Activated CD4-positive, alpha-beta memory T cell treated with anti-CD3 and anti-CD28 coated beads for 36 hours (primary cell): ENCODE data around the gene CFAP61. TPM values are rescaled to one million over a fixed set of nuclear protein-coding genes. Genes with fewer than 3 reads are reported as not detected.
A peak's percentile ranks its signal among the peaks of the same experiment; 100 is the strongest.

Experiments used
- CTCF ChIA-PET: fragments of 350-600 bp; sonication (Branson Sonifier 250); formaldehyde crosslinking; loops from one replicate; lab custom pipeline; 2021; ENCODE audit warnings: antibody characterized with exemption, inconsistent platforms; lab: Charles Lee
- POLR2A ChIA-PET: fragments of 350-600 bp; sonication (Branson Sonifier 250); formaldehyde crosslinking; loops from one replicate; lab custom pipeline; 2021; ENCODE audit warnings: antibody characterized with exemption; lab: Charles Lee
- DNase-seq: peaks from one replicate; pipeline ENCODE4 v3.0.0-alpha.2; 2020
- H3K27ac Mint-ChIP-seq: one replicate; pipeline ENCODE4 v1.8.0; 2021; ENCODE audit warnings: mixed read lengths
- H3K27me3 Mint-ChIP-seq: one replicate; pipeline ENCODE4 v1.8.0; 2021; ENCODE audit warnings: mixed read lengths
- H3K36me3 Mint-ChIP-seq: one replicate; pipeline ENCODE4 v1.8.0; 2021; ENCODE audit warnings: mixed read lengths
- H3K4me1 Mint-ChIP-seq: one replicate; pipeline ENCODE4 v1.8.0; 2021; ENCODE audit warnings: low read depth, mixed read lengths
- H3K4me3 Mint-ChIP-seq: one replicate; pipeline ENCODE4 v1.8.0; 2021; ENCODE audit warnings: mild to moderate bottlenecking, mixed read lengths
- H3K9me3 Mint-ChIP-seq: one replicate; pipeline ENCODE4 v1.8.0; 2021; ENCODE audit warnings: mixed read lengths
- intact Hi-C: fragments of 100-400 bp; cut with micrococcal nuclease; formaldehyde crosslinking; loops from one replicate; pipeline ENCODE4 v1.15.1; 2023
- total RNA-seq, 2 experiments: library from RNA; stranded (reverse); gene quantifications; one replicate each; pipeline ENCODE4 v1.2.3, GENCODE V29; 2021

Gene CFAP61
- total RNA-seq, 2 experiments from 2014 or later = not detected

GRCh38 chr20:20184149-20184548 lies 131.8 kb downstream of the CFAP61 start:
- no peak overlapping the region for H3K27ac Mint-ChIP-seq
- peaks cover 6% of the 10 kb centered on the region for H3K27me3 Mint-ChIP-seq
- DNase-seq = peak; percentile 17
- CTCF ChIA-PET = interaction anchor here (0.5 to 1.9 kb wide), 9 partner anchors 18 to 410 kb away, joined by 3 to 9 read pairs (median 3); partner anchors contain the start of genes CFAP61 and CRNKL1
- H3K4me3 Mint-ChIP-seq = no peak overlapping the region
- intact Hi-C loops = loop anchor here (10.0 kb wide), 1 partner anchor 381 kb away; no protein-coding TSS in a partner anchor
- no peaks in the 10 kb centered on the region for H3K36me3 Mint-ChIP-seq
- POLR2A ChIA-PET = no interaction called here
- H3K9me3 Mint-ChIP-seq = peaks cover 2% of the 10 kb centered on the region
- H3K4me1 Mint-ChIP-seq = no peaks in the 10 kb centered on the region

DNA sequence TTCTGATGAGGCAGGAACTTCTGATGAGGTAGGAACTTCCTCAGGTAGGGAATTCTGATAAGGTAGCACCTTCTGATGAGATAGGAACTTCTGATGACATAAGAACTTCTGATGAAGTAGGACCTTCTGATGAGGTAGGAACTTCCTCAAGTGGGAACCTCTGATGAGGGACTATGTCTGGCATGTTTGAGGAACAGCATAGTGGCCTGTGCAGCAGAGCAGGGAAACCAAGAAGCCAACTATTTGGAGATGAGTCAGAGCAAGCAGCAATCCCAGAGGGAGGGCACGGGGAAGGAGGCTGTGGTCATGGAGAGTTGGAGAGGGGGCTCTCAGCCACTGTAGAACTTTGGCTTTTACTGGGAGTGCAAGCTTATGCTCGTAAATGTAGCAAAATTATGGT lies 132.4 kb downstream of the CFAP61 start:
- H3K9me3 Mint-ChIP-seq = peaks cover 2% of the 10 kb centered on the region
- intact Hi-C loops = loop anchor here (10.0 kb wide), 1 partner anchor 380 kb away; no protein-coding TSS in a partner anchor
- POLR2A ChIA-PET = no interaction called here
- H3K4me3 Mint-ChIP-seq = no peak overlapping the region
- H3K27ac Mint-ChIP-seq = no peak overlapping the region
- no peak for DNase-seq
- CTCF ChIA-PET = interaction anchor here (0.7 to 1.9 kb wide), 7 partner anchors 23 to 409 kb away, joined by 3 to 9 read pairs (median 4); no protein-coding TSS in a partner anchor
- no peaks in the 10 kb centered on the region for H3K36me3 Mint-ChIP-seq
- no peaks in the 10 kb centered on the region for H3K4me1 Mint-ChIP-seq
- H3K27me3 Mint-ChIP-seq = peaks cover 6% of the 10 kb centered on the region

DNA sequence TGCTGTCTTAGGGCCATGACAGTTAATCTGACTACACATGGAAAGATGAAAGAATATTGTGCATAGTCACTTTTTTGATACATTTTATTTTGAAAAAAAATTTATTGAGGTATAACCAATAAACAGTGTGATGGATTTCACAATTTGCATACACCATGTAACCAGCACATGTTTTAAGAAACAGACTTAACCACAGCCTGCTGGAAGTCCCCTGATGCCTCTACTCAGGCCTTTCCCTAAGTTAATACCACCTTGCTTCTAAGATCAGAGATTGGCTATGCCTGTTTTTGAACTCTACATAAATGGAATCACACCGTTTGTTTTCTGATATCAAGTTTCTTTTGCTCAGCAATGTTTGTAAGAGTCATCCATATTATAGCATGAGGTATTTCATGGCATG lies 136.3 kb downstream of the CFAP61 start:
- H3K9me3 Mint-ChIP-seq = no peaks in the 10 kb centered on the region
- H3K4me3 Mint-ChIP-seq = no peak overlapping the region
- H3K27ac Mint-ChIP-seq = no peak overlapping the region
- no peaks in the 10 kb centered on the region for H3K36me3 Mint-ChIP-seq
- no peak for DNase-seq
- ChIA-PET CTCF (no interaction called here), POLR2A (no interaction called here)
- no peaks in the 10 kb centered on the region for H3K4me1 Mint-ChIP-seq
- intact Hi-C loops = loop anchor here (10.0 kb wide), 1 partner anchor 376 kb away; no protein-coding TSS in a partner anchor
- peaks cover 1% of the 10 kb centered on the region for H3K27me3 Mint-ChIP-seq

DNA sequence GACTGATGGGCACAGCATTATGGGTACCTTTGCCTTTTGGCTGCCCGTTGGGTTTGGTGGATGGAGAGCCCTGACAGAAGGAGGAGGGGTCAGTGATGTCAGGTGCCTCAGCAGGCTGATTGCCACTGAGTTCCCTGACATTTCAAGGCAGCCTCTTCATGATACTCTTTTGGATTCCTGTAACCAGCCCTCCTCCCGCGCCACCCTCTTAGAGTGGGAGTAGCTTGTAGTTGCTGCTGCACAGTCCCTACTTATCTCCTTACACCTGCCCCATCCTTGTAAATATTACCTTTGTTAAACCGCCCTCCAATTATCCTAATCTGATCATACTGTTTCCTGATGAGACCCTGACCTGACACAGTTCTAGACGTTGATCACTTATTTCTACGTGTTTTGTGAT lies 140.0 kb downstream of the CFAP61 start:
- H3K4me1 Mint-ChIP-seq = no peaks in the 10 kb centered on the region
- CTCF ChIA-PET = no interaction called here

DNA sequence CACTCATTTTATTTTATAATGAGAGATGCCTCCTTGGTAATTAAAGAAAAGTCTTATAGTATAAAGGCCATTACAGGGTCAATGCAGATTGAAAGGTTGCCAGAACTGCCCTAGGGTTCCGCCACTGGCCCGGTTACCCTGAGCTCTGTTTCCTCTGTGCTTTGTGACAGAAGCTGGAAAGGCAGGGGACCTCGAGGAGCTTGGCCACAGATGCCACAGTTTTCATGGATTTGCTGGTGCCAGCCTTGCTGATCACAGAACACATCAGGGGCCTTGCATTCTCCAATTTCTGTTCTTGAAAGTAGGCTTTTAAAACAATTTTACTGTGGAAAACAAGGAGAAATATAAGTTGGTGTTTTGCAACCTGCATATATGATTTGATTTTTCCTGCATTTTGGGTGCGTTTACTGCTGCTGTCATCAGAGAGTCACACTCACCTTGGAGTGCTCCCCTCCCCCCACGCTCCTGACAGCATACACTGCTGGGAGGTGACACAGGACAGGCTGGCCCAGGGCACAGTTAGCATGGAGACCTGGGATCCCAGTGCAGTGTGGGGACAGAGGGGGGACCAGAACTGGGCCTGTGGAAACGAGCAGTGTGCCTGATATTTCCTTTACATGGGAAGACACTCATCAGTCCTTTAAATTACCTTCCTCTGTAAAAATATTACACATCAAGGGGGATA lies 142.8 kb downstream of the CFAP61 start:
- ChIA-PET POLR2A (no interaction called here), CTCF (no interaction called here)
- Mint-ChIP-seq H3K27me3 (peaks cover 1% of the 10 kb centered on the region), H3K27ac (no peak overlapping the region), H3K9me3 (no peaks in the 10 kb centered on the region), H3K4me1 (no peaks in the 10 kb centered on the region), H3K36me3 (no peaks in the 10 kb centered on the region), H3K4me3 (no peak overlapping the region)
- DNase-seq = no peak
- intact Hi-C loops = no loop called here

More for the DNA sequence above, 140.0 kb downstream of the CFAP61 start:
- no peak for DNase-seq
- intact Hi-C loops = no loop called here
- Mint-ChIP-seq H3K4me3 (no peak overlapping the region), H3K36me3 (no peaks in the 10 kb centered on the region), H3K27me3 (peaks cover 1% of the 10 kb centered on the region), H3K27ac (no peak overlapping the region), H3K9me3 (no peaks in the 10 kb centered on the region)
- POLR2A ChIA-PET = no interaction called here

DNA sequence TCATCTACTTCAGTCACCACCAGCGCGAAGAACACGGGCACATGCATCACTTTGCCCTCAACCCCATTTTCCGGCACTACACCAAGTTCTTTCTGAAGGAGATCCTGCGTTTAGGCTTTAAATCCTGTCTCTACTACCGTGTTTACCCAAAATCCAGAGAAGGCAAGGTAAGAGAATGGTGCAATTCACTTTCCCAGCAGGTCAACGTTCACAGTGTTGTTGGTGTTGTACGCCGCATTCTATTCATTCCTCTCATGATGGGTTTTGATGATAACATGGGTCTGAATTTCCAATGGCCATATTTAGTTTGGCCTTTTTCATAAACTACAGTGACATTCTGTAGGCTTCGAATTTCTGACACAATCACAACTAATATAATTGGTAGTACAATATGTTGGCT lies 144.3 kb downstream of the CFAP61 start:
- Mint-ChIP-seq H3K27me3 (peaks cover 4% of the 10 kb centered on the region), H3K36me3 (no peaks in the 10 kb centered on the region), H3K4me3 (no peak overlapping the region), H3K27ac (no peak overlapping the region), H3K4me1 (no peaks in the 10 kb centered on the region), H3K9me3 (no peaks in the 10 kb centered on the region)
- ChIA-PET POLR2A (no interaction called here), CTCF (no interaction called here)
- intact Hi-C loops = no loop called here
- DNase-seq = no peak

GRCh38 chr20:20198011-20198410 lies 145.7 kb downstream of the CFAP61 start:
- H3K27me3 Mint-ChIP-seq = peaks cover 4% of the 10 kb centered on the region
- intact Hi-C loops = no loop called here
- ChIA-PET POLR2A (no interaction called here), CTCF (no interaction called here)
- no peak for DNase-seq
- H3K9me3 Mint-ChIP-seq = no peaks in the 10 kb centered on the region
- no peak overlapping the region for H3K4me3 Mint-ChIP-seq
- H3K36me3 Mint-ChIP-seq = no peaks in the 10 kb centered on the region
- no peaks in the 10 kb centered on the region for H3K4me1 Mint-ChIP-seq
- no peak overlapping the region for H3K27ac Mint-ChIP-seq

DNA sequence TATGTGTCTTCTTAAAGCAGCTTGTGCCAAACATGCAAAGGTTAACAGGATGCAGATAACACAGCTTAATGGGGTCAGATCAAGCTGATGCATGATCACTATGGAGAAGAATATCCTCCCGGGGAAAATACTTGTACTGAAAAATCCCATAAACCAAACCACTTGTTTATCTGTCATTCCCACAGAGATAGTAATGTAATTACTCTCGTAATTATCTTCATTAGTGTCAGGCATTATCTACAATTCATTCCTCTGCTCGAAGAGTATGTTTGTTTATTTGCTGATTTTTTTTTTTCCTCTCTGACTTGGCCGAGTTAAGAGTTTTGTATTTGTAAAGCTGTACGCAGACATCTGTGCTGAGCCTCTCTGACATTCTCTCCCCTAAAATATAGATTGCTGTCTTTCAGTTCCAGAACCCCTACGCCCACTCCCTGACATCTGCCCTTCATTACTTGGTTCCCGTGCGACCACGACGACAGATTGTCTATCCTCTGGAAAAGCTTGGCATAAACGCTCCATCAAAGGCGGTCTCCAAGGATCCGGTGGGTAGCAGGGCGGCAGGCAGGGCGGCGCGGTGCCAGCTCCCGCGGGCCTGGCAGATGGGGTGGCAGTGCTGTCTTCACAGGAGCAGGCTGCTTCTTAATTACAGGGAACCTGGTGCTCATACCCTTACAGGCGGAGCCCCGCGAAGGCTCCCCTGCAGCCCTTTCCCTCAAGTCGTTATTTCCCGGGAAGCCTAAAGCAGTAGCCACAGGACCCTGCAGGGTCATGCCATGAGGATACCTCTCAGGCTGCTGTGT lies 147.2 kb downstream of the CFAP61 start:
- no peak for DNase-seq
- H3K4me3 Mint-ChIP-seq = no peak overlapping the region
- H3K4me1 Mint-ChIP-seq = no peaks in the 10 kb centered on the region
- POLR2A ChIA-PET = no interaction called here
- H3K9me3 Mint-ChIP-seq = no peaks in the 10 kb centered on the region
- H3K36me3 Mint-ChIP-seq = no peaks in the 10 kb centered on the region
- CTCF ChIA-PET = no interaction called here
- peaks cover 7% of the 10 kb centered on the region for H3K27me3 Mint-ChIP-seq
- H3K27ac Mint-ChIP-seq = no peak overlapping the region
- intact Hi-C loops = no loop called here

GRCh38 chr20:20201124-20201523 lies 148.8 kb downstream of the CFAP61 start:
- Mint-ChIP-seq H3K27me3 (peaks cover 10% of the 10 kb centered on the region), H3K4me3 (no peak overlapping the region), H3K27ac (no peak overlapping the region), H3K4me1 (no peaks in the 10 kb centered on the region), H3K9me3 (no peaks in the 10 kb centered on the region), H3K36me3 (no peaks in the 10 kb centered on the region)
- ChIA-PET CTCF (no interaction called here), POLR2A (no interaction called here)
- intact Hi-C loops = no loop called here
- DNase-seq = no peak

GRCh38 chr20:20201639-20202038 lies 149.3 kb downstream of the CFAP61 start:
- intact Hi-C loops = no loop called here
- peaks cover 10% of the 10 kb centered on the region for H3K27me3 Mint-ChIP-seq
- no peak overlapping the region for H3K27ac Mint-ChIP-seq
- POLR2A ChIA-PET = no interaction called here
- no peaks in the 10 kb centered on the region for H3K4me1 Mint-ChIP-seq
- DNase-seq = no peak
- no peak overlapping the region for H3K4me3 Mint-ChIP-seq
- H3K36me3 Mint-ChIP-seq = no peaks in the 10 kb centered on the region
- no peaks in the 10 kb centered on the region for H3K9me3 Mint-ChIP-seq
- CTCF ChIA-PET = interaction anchor here (1.0 kb wide), 1 partner anchor 18 kb away, joined by 3 read pairs; no protein-coding TSS in a partner anchor

DNA sequence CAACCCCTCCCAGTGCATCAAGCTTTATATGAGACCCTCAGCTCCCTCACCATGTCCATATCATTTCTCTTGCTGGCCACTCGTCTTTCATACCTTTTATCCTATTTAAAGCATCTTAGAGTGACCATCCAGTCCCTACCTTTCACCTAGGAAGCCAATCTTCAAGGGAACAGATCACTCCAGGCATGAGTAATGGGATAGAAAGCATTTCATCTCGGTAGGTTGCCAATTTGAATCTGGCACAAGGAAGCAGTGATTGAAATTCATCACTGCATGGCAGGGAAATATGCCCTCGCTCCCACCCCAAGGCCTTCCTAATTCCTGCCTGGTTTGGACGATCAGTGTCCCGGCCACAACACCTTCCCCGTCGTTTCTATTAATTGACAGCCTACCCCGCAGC lies 150.4 kb downstream of the CFAP61 start:
- intact Hi-C loops = no loop called here
- no peak for DNase-seq
- no peaks in the 10 kb centered on the region for H3K9me3 Mint-ChIP-seq
- no peak overlapping the region for H3K27ac Mint-ChIP-seq
- H3K36me3 Mint-ChIP-seq = no peaks in the 10 kb centered on the region
- POLR2A ChIA-PET = no interaction called here
- CTCF ChIA-PET = interaction anchor here (1.0 kb wide), 1 partner anchor 19 kb away, joined by 3 read pairs; no protein-coding TSS in a partner anchor
- no peaks in the 10 kb centered on the region for H3K4me1 Mint-ChIP-seq
- H3K27me3 Mint-ChIP-seq = peaks cover 10% of the 10 kb centered on the region
- H3K4me3 Mint-ChIP-seq = no peak overlapping the region

GRCh38 chr20:20203784-20204183 lies 151.5 kb downstream of the CFAP61 start:
- H3K36me3 Mint-ChIP-seq = no peaks in the 10 kb centered on the region
- H3K4me1 Mint-ChIP-seq = no peaks in the 10 kb centered on the region
- H3K27ac Mint-ChIP-seq = no peak overlapping the region
- POLR2A ChIA-PET = no interaction called here
- no peak for DNase-seq
- H3K9me3 Mint-ChIP-seq = no peaks in the 10 kb centered on the region
- CTCF ChIA-PET = no interaction called here
- no peak overlapping the region for H3K4me3 Mint-ChIP-seq
- intact Hi-C loops = no loop called here
- peaks cover 13% of the 10 kb centered on the region for H3K27me3 Mint-ChIP-seq
